ENCODE measurements around the gene CDC14B.

- no peak for TF ChIP-seq CTCF (conservative IDR thresholded peaks at IDR 0.05; ENCODE audit: low read length)
- TF ChIP-seq EZH2phosphoT487 (IDR thresholded peaks at IDR 0.05; ENCODE audit: borderline replicate concordance): no peak
These were observed 46.1 kb upstream of the CDC14B start for GRCh38 chr9:96665789-96666188.

Measured in Loucy (cell line).